ENCODE results near the gene TTC33.

TTC33 gene

GRCh38 chr5:40514976-40515375 lies 240.8 kb downstream of the TTC33 start:
- no peak for DNase-seq (ENCODE audit: low read depth)

- DNase-seq (ENCODE audit: low read depth): no peak
Observed at GRCh38 chr5:40511801-40512200, 244.0 kb downstream of the TTC33 start.

- DNase-seq (ENCODE audit: low read depth): no peak
Observed at GRCh38 chr5:40507095-40507494, 248.7 kb downstream of the TTC33 start.

- DNase-seq (ENCODE audit: low read depth): no peak
Observed at GRCh38 chr5:40505031-40505430, 250.7 kb downstream of the TTC33 start.

GRCh38 chr5:40503439-40503838 lies 252.3 kb downstream of the TTC33 start:
- no peak for DNase-seq (ENCODE audit: low read depth)

- DNase-seq (ENCODE audit: low read depth): no peak
Observed at GRCh38 chr5:40502736-40503135, 253.0 kb downstream of the TTC33 start.

- DNase-seq (ENCODE audit: low read depth): no peak
Observed at GRCh38 chr5:40501711-40502444, 253.9 kb downstream of the TTC33 start.

- no peak for DNase-seq (ENCODE audit: low read depth)
Observed at GRCh38 chr5:40499518-40500273, 256.1 kb downstream of the TTC33 start.

- DNase-seq (ENCODE audit: low read depth): no peak
Observed at GRCh38 chr5:40499007-40499406, 256.8 kb downstream of the TTC33 start.

GRCh38 chr5:40497573-40497972 lies 258.2 kb downstream of the TTC33 start:
- no peak for DNase-seq (ENCODE audit: low read depth)

GRCh38 chr5:40495237-40495635 lies 260.5 kb downstream of the TTC33 start:
- DNase-seq (ENCODE audit: low read depth): no peak

GRCh38 chr5:40494631-40495236 lies 261.0 kb downstream of the TTC33 start:
- no peak for DNase-seq (ENCODE audit: low read depth)

GRCh38 chr5:40492056-40492455 lies 263.7 kb downstream of the TTC33 start:
- DNase-seq (ENCODE audit: low read depth): no peak

- no peak for DNase-seq (ENCODE audit: low read depth)
Observed at GRCh38 chr5:40491644-40492043, 264.1 kb downstream of the TTC33 start.

- DNase-seq (ENCODE audit: low read depth): no peak
Observed at GRCh38 chr5:40490464-40491111, 265.2 kb downstream of the TTC33 start.

GRCh38 chr5:40489421-40489820 lies 266.3 kb downstream of the TTC33 start:
- no peak for DNase-seq (ENCODE audit: low read depth)

GRCh38 chr5:40486437-40487275 lies 269.1 kb downstream of the TTC33 start:
- peak; percentile 10 for DNase-seq (ENCODE audit: low read depth)

GRCh38 chr5:40485021-40485998 lies 270.5 kb downstream of the TTC33 start:
- no peak for DNase-seq (ENCODE audit: low read depth)

- DNase-seq (ENCODE audit: low read depth): no peak
Observed at GRCh38 chr5:40484495-40484894, 271.3 kb downstream of the TTC33 start.

GRCh38 chr5:40483316-40483715 lies 272.4 kb downstream of the TTC33 start:
- DNase-seq (ENCODE audit: low read depth): no peak
